ENCODE data around the gene EXOSC2.

Gene EXOSC2

GRCh38 chr9:130693426-130694191 is at the start of gene EXOSC2:
Gene EXOSC2, plus strand, starts transcription at chr9:130693780. Its CDS starts 12 bp downstream, at chr9:130693792.
- peak; percentile 96 for DNase-seq (ENCODE audit: low spot score)

GRCh38 chr9:130651221-130651620 is 42.4 kb upstream of the EXOSC2 start:
- no peak for DNase-seq (ENCODE audit: low spot score)

GRCh38 chr9:130651752-130652151 is 41.8 kb upstream of the EXOSC2 start:
- no peak for DNase-seq (ENCODE audit: low spot score)

- no peak for DNase-seq (ENCODE audit: low spot score)
Measured at GRCh38 chr9:130654879-130655278, 38.7 kb upstream of the EXOSC2 start.

GRCh38 chr9:130658893-130659698 is 34.5 kb upstream of the EXOSC2 start:
- DNase-seq (ENCODE audit: low spot score), result no peak

GRCh38 chr9:130659699-130660248 is 33.8 kb upstream of the EXOSC2 start:
- DNase-seq (ENCODE audit: low spot score), result no peak

- DNase-seq (ENCODE audit: low spot score), result no peak
Measured at GRCh38 chr9:130660326-130660682, 33.3 kb upstream of the EXOSC2 start.

GRCh38 chr9:130660683-130661450 is 32.7 kb upstream of the EXOSC2 start:
- DNase-seq (ENCODE audit: low spot score), result peak; percentile 46

GRCh38 chr9:130661451-130662098 is 32.0 kb upstream of the EXOSC2 start:
- no peak for DNase-seq (ENCODE audit: low spot score)

- DNase-seq (ENCODE audit: low spot score), result no peak
Measured at GRCh38 chr9:130662099-130662969, 31.2 kb upstream of the EXOSC2 start.

- no peak for DNase-seq (ENCODE audit: low spot score)
Measured at GRCh38 chr9:130662970-130663257, 30.7 kb upstream of the EXOSC2 start.

- peak; percentile 50 for DNase-seq (ENCODE audit: low spot score)
Measured at GRCh38 chr9:130663258-130663976, 30.2 kb upstream of the EXOSC2 start.

- DNase-seq (ENCODE audit: low spot score), result no peak
Measured at GRCh38 chr9:130663977-130664250, 29.7 kb upstream of the EXOSC2 start.

GRCh38 chr9:130664251-130665028 is 29.1 kb upstream of the EXOSC2 start, which contains the start of gene PRDM12:
Gene PRDM12, plus strand, starts transcription at chr9:130664594. Its CDS starts 60 bp downstream, at chr9:130664654.
- DNase-seq (ENCODE audit: low spot score), result no peak

GRCh38 chr9:130665029-130665430 is 28.6 kb upstream of the EXOSC2 start:
- DNase-seq (ENCODE audit: low spot score), result no peak

- DNase-seq (ENCODE audit: low spot score), result no peak
Measured at GRCh38 chr9:130665431-130666392, 27.9 kb upstream of the EXOSC2 start.

GRCh38 chr9:130666393-130667119 is 27.0 kb upstream of the EXOSC2 start:
- no peak for DNase-seq (ENCODE audit: low spot score)

GRCh38 chr9:130667120-130667435 is 26.5 kb upstream of the EXOSC2 start:
- no peak for DNase-seq (ENCODE audit: low spot score)

All from AG08396 (cell line).